SK-N-SH (cell line): ENCODE data around the gene RAMP1.

ENCODE experiments used
- CHD2 ChIP-seq: fragments of 150-350 bp; IDR thresholded peaks from 2 replicates; pipeline ENCODE4 v1.6.1; 2018; ENCODE audit warnings: low read length; ENCODE audit not compliant: partially characterized antibody
- TAF1 ChIP-seq: IDR thresholded peaks from 2 replicates; pipeline ENCODE4 v1.6.1; 2012; ENCODE audit warnings: low read depth, mild to moderate bottlenecking, low read length, moderate library complexity, borderline replicate concordance
- YY1 ChIP-seq: IDR thresholded peaks from 2 replicates; pipeline ENCODE4 v1.4.0; 2012; ENCODE audit warnings: low read depth, mild to moderate bottlenecking
- TF ChIP-seq, protein P1 (sequence below): fragments of 200-600 bp; sonication (generic); IDR thresholded peaks from 2 replicates; pipeline ENCODE4 v1.6.1; 2017; ENCODE audit warnings: antibody characterized with exemption, mild to moderate bottlenecking, moderate library complexity
- TF ChIP-seq, protein P2 (sequence below): IDR thresholded peaks from 2 replicates; pipeline ENCODE4 v1.4.0; 2012; ENCODE audit warnings: low read depth, borderline replicate concordance

DNA sequence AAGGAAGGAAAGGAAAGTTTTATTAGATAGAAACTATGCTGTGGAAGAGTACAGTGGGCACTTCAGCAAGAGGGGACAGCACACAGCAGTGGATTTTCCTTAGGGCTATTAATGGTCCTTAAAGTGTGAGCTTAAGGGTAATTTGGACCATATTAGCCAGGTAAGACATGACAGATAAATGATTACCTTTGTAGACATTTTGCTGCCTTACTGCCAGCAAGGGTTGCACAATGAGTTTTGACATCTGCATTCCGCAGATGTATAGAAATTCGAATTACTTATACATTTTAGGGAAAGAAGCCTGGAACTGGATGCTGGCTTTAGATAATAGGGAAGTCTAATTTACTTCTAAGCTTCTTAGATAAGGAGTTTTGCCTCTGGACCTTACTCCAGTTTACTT lies 93.4 kb downstream of the RAMP1 start:
- TF ChIP-seq, protein P1, sequence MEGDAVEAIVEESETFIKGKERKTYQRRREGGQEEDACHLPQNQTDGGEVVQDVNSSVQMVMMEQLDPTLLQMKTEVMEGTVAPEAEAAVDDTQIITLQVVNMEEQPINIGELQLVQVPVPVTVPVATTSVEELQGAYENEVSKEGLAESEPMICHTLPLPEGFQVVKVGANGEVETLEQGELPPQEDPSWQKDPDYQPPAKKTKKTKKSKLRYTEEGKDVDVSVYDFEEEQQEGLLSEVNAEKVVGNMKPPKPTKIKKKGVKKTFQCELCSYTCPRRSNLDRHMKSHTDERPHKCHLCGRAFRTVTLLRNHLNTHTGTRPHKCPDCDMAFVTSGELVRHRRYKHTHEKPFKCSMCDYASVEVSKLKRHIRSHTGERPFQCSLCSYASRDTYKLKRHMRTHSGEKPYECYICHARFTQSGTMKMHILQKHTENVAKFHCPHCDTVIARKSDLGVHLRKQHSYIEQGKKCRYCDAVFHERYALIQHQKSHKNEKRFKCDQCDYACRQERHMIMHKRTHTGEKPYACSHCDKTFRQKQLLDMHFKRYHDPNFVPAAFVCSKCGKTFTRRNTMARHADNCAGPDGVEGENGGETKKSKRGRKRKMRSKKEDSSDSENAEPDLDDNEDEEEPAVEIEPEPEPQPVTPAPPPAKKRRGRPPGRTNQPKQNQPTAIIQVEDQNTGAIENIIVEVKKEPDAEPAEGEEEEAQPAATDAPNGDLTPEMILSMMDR, result no peak
- TF ChIP-seq CHD2 (no peak), TAF1 (no peak), YY1 (no peak)
- TF ChIP-seq, protein P2, sequence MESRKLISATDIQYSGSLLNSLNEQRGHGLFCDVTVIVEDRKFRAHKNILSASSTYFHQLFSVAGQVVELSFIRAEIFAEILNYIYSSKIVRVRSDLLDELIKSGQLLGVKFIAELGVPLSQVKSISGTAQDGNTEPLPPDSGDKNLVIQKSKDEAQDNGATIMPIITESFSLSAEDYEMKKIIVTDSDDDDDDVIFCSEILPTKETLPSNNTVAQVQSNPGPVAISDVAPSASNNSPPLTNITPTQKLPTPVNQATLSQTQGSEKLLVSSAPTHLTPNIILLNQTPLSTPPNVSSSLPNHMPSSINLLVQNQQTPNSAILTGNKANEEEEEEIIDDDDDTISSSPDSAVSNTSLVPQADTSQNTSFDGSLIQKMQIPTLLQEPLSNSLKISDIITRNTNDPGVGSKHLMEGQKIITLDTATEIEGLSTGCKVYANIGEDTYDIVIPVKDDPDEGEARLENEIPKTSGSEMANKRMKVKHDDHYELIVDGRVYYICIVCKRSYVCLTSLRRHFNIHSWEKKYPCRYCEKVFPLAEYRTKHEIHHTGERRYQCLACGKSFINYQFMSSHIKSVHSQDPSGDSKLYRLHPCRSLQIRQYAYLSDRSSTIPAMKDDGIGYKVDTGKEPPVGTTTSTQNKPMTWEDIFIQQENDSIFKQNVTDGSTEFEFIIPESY, result no peak
